GM21786 (cell line): ENCODE results near the gene RNU1-3.
"Not testable (repeated sequence)": the region's sequence is repeated elsewhere in the genome, so short reads cannot be mapped to it uniquely, and the experiment has no call there.

Experiments used
- ATAC-seq: cut with Tn5 transposase; IDR thresholded peaks from one replicate; pipeline ENCODE4 v1.9.1; 2021; ENCODE audit not compliant: unreplicated experiment

The RNU1-3 gene

DNA sequence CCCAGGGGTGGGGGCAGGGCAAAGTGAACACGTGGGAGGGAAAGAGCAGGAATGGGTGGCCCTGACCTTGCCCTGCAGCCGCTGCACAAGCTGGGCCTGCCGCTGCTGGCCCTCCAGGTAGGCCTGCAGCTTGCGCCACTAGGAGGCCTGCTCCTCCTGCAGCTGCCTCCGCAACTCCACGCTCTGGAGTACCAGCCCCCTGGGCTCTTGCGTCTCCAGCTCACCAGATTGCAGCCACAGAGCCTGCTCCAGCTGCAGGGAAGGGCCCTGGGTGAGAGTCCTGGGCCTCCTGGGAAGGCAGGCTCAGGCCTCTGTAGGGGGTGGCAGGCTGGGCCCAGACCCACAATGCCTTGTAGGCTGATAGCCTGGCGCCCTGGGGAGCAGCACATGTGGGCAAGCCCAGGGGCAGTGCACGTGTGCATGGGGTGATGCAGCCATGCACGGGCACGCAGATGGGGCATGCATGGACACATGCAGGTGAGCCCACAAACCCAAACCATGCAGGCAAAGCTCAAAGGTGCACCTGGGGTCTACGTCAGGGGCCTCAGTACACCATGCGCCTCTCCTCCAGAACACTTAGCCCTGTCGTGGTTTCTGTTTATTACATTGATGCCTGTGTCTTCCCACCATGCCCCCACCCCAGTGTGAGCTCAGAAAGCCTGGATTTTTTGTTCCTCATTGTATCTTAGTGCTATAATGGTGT, 9.6 kb downstream of the RNU1-3 start:
- not testable (repeated sequence) for ATAC-seq

GRCh38 chr1:16656574-16656973, 10.2 kb downstream of the RNU1-3 start:
- ATAC-seq = not testable (repeated sequence)

DNA sequence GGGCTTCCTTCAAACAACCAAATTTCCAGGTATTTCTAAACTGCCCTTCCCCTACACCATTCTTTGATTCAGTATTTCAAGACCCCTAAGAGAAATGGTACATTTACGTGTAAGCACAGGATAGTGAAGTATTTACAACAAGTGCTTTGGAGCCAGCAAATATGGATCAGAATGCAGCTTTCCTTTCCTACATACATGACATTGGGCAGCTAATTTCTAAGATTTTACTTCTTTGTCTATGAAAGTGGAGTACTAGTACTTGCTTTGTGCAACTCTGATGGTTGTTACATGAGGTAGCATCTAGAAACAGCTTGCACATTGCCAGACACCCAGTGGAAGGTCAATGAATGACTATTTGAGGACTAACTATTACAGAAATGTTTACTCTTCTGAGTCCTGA, 15.2 kb downstream of the RNU1-3 start:
- not testable (repeated sequence) for ATAC-seq

DNA sequence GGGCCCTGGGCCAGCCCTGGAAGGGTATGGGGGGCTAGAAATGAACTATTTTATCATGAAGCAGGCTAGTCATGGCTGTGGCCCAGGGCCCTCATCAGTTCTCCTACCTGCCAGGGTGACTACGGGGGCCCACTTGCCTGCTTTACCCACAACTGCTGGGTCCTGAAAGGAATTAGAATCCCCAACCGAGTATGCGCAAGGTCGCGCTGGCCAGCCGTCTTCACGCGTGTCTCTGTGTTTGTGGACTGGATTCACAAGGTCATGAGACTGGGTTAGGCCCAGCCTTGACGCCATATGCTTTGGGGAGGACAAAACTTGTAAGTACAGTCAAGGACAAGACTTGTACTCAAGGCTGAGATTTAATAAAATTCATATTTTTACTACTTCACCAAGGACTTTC, 16.8 kb downstream of the RNU1-3 start:
- ATAC-seq = not testable (repeated sequence)

DNA sequence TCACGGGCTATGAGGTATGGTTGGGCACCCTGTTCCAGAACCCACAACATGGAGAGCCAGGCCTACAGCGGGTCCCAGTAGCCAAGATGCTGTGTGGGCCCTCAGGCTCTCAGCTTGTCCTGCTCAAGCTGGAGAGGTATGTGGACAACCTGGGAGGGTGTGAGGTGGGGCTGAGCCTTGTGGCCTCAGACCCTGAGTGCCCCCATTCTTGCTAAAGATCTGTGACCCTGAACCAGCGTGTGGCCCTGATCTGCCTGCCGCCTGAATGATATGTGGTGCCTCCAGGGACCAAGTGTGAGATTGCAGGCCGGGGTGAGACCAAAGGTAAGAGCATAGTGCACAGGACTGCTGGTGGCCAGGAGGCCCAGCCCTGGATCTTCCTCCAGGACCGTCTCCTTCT, 17.4 kb downstream of the RNU1-3 start:
- ATAC-seq = not testable (repeated sequence)

DNA sequence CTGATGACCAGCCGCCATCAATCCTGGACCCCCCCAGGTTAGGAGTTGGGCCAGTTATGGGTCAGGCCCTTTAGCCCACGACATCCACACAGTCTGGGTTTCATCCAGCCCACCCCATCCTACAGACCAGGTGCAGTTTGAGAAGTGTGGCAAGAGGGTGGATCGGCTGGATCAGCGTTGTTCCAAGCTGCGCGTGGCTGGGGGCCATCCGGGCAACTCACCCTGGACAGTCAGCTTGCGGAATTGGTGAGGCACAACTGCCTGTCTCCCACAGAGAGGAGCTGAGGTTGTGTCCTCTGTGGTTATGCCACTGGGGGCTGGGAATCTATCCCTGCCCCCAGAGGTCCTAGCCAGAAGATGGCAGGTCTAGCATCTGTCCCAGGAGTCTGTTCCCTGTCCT, 18.0 kb downstream of the RNU1-3 start:
- ATAC-seq = not testable (repeated sequence)

GRCh38 chr1:16648250-16648649, 18.5 kb downstream of the RNU1-3 start:
- ATAC-seq = not testable (repeated sequence)

- not testable (repeated sequence) for ATAC-seq
Measured at GRCh38 chr1:16647179-16648176, 19.3 kb downstream of the RNU1-3 start.

DNA sequence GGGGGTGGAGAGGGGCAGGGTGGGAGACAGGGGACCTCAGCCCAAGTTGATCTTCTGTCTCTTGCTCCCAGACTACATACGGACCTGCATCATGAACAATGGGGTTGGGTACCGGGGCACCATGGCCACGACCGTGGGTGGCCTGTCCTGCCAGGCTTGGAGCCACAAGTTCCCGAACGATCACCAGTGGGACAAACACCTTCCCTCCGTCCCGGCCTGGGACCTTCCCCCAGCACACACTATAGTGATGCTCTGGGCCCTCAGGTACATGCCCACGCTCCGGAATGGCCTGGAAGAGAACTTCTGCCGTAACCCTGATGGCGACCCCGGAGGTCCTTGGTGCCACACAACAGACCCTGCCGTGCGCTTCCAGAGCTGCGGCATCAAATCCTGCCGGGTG, 20.0 kb downstream of the RNU1-3 start:
- ATAC-seq = not testable (repeated sequence)

GRCh38 chr1:16646061-16646664, 20.6 kb downstream of the RNU1-3 start:
- not testable (repeated sequence) for ATAC-seq

GRCh38 chr1:16645271-16646060, 21.3 kb downstream of the RNU1-3 start:
- not testable (repeated sequence) for ATAC-seq

GRCh38 chr1:16644482-16645270, 22.1 kb downstream of the RNU1-3 start:
- peak; percentile 70 for ATAC-seq

DNA sequence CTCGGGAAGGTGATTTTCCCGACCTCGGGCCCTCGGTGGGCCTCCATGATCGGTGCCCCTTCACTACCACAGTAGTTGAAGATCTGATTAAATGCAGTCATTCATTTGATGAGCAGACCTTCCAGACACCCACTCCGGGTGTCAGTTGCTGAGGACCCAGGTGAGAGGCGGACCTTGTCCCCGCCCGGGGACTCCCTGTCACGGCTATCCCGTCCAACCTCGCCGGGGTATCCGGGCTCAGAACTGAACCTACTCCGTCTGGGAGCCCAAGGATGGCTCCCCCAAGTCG, 22.6 kb downstream of the RNU1-3 start:
- peak; percentile 31 for ATAC-seq

GRCh38 chr1:16643476-16644192, 23.1 kb downstream of the RNU1-3 start:
- ATAC-seq = peak; percentile 17

DNA sequence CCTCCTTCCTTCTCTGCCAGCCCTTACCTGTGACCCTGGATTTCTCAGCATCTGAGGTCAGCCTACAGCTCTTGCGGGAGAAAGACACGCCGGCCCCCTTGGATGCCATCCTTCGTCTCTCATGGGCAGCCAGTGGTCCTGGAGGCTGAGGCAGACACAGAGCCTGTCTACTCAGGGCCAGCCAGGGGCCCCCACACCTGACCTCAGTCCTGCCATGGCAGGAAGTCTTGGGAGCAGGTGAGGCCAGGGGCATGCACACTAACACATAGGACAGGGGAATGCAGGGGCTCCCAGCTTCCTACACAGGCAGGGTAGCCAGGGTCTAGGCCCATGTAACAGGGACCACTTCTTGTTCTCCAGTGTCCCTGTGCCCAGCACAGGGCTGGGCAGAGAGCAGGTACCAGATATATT, 23.7 kb downstream of the RNU1-3 start:
- ATAC-seq = not testable (repeated sequence)

- not testable (repeated sequence) for ATAC-seq
Measured at GRCh38 chr1:16642025-16642966, 24.5 kb downstream of the RNU1-3 start.

GRCh38 chr1:16641159-16641975, 25.4 kb downstream of the RNU1-3 start:
- not testable (repeated sequence) for ATAC-seq
